ENCODE measurements around the gene DAD1. TPM values are rescaled to one million over a fixed set of nuclear protein-coding genes. Genes with fewer than 3 reads are reported as not detected.

DAD1 gene
- total RNA-seq, 1 experiment from 2014 or later = 166 TPM

DNA sequence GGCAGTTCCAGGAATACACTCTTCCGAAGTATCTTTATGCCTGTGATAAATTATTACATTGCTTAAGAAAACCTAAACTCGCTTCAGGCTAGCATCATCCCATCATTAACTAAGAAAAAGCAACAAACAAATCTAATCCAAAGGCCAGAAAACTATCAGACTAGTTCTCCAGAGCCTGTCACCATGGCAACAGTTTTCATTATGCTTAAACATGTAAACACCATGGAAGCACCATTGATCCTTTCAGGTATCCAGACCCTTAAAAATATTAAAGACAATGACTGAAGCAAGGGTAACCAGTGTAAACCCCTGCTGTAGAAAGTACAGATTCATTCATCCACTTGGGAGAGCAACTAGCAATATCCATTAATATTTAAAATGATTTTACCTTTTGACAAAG is 9.8 kb downstream of the DAD1 start:
- H3K9me3 Mint-ChIP-seq (ENCODE audit: unreplicated experiment) = no peaks in the 10 kb centered on the region
- ChIA-PET CTCF (interaction anchor here (0.6 to 3.4 kb wide), 4 partner anchors 9 to 187 kb away, joined by 3 to 13 read pairs (median 6); no protein-coding TSS in a partner anchor), POLR2A (interaction anchor here (1.3 to 2.3 kb wide), 2 partner anchors 10 to 69 kb away, joined by 6 to 7 read pairs; partner anchors contain the start of gene DAD1)
- no peak overlapping the region for H3K4me3 Mint-ChIP-seq (ENCODE audit: unreplicated experiment)
- TF ChIP-seq, protein P1, sequence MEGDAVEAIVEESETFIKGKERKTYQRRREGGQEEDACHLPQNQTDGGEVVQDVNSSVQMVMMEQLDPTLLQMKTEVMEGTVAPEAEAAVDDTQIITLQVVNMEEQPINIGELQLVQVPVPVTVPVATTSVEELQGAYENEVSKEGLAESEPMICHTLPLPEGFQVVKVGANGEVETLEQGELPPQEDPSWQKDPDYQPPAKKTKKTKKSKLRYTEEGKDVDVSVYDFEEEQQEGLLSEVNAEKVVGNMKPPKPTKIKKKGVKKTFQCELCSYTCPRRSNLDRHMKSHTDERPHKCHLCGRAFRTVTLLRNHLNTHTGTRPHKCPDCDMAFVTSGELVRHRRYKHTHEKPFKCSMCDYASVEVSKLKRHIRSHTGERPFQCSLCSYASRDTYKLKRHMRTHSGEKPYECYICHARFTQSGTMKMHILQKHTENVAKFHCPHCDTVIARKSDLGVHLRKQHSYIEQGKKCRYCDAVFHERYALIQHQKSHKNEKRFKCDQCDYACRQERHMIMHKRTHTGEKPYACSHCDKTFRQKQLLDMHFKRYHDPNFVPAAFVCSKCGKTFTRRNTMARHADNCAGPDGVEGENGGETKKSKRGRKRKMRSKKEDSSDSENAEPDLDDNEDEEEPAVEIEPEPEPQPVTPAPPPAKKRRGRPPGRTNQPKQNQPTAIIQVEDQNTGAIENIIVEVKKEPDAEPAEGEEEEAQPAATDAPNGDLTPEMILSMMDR (IDR thresholded peaks at IDR 0.05; ENCODE audit: unreplicated experiment) = no peak
- intact Hi-C loops (cut with micrococcal nuclease) = no loop called here
- H3K36me3 Mint-ChIP-seq (ENCODE audit: insufficient read depth, unreplicated experiment) = peaks cover 51% of the 10 kb centered on the region
- H3K4me1 Mint-ChIP-seq (ENCODE audit: insufficient read depth, unreplicated experiment) = peaks cover 21% of the 10 kb centered on the region
- no peak for DNase-seq (ENCODE audit: unreplicated experiment)
- H3K27me3 Mint-ChIP-seq (ENCODE audit: insufficient read depth, unreplicated experiment) = no peaks in the 10 kb centered on the region
- no peak overlapping the region for H3K27ac Mint-ChIP-seq (ENCODE audit: low read depth, unreplicated experiment)
- no TSS peak for BruUV-seq (replicated peaks)

DNA sequence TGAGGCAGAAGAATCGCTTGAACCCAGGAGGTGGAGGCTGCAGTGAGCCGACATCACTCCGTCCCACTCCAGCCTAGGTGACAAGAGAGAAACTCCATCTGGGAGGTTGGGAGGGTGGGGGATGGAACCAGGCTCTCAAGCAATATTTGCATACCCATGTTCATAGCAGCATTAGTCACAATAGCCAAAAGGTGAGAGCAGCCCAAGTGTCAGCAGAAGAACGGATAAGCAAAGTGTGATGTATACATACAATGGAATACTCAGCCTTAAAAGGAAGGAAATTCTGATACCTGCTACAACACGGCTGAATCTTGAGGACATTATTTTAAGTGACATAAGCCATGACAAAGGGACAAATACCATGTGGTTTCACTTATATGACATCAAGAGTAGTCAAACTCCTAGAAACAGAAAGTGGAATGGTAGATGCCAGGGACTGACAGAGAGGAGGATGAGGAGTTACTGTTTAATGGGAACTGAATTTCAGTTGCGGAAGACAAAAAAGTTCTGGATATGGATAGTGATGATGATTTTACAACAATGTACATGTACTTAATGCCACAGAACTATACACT is 11.6 kb downstream of the DAD1 start:
- Mint-ChIP-seq H3K27me3 (ENCODE audit: insufficient read depth, unreplicated experiment) (no peaks in the 10 kb centered on the region), H3K27ac (ENCODE audit: low read depth, unreplicated experiment) (no peak overlapping the region), H3K4me1 (ENCODE audit: insufficient read depth, unreplicated experiment) (peaks cover 3% of the 10 kb centered on the region), H3K9me3 (ENCODE audit: unreplicated experiment) (no peaks in the 10 kb centered on the region), H3K4me3 (ENCODE audit: unreplicated experiment) (no peak overlapping the region), H3K36me3 (ENCODE audit: insufficient read depth, unreplicated experiment) (peaks cover 64% of the 10 kb centered on the region)
- no TSS peak for BruUV-seq (replicated peaks)
- DNase-seq (ENCODE audit: unreplicated experiment) = no peak
- CTCF ChIA-PET = no interaction called here
- TF ChIP-seq, protein P1 (IDR thresholded peaks at IDR 0.05; ENCODE audit: unreplicated experiment) = no peak
- POLR2A ChIA-PET = no interaction called here
- intact Hi-C loops (cut with micrococcal nuclease) = no loop called here

DNA sequence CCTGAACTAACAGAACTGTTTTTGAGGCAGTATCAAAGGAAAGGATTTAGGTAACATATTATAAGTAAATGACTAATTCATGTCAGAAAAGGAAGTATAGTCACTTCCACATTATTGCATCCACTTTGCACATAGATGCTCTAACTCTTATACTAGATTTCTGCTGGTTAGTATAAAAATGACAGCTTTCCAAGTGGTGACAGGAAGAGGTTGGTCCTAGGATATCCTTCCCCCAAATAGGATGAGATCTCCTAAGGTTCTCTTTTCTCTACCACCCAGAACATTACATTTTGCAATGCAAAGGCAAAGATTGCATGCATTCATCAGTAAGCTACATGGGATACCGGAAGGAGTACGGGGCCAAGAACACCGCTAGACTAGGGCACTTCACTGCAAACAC is 15.2 kb downstream of the DAD1 start:
- Mint-ChIP-seq H3K4me3 (ENCODE audit: unreplicated experiment) (no peak overlapping the region), H3K27me3 (ENCODE audit: insufficient read depth, unreplicated experiment) (no peaks in the 10 kb centered on the region), H3K9me3 (ENCODE audit: unreplicated experiment) (no peaks in the 10 kb centered on the region), H3K27ac (ENCODE audit: low read depth, unreplicated experiment) (no peak overlapping the region), H3K4me1 (ENCODE audit: insufficient read depth, unreplicated experiment) (peaks cover 8% of the 10 kb centered on the region), H3K36me3 (ENCODE audit: insufficient read depth, unreplicated experiment) (peaks cover 71% of the 10 kb centered on the region)
- TF ChIP-seq, protein P1 (IDR thresholded peaks at IDR 0.05; ENCODE audit: unreplicated experiment) = no peak
- intact Hi-C loops (cut with micrococcal nuclease) = no loop called here
- no peak for DNase-seq (ENCODE audit: unreplicated experiment)
- CTCF ChIA-PET = interaction anchor here (0.7 to 1.3 kb wide), 5 partner anchors 10 to 280 kb away, joined by 3 to 8 read pairs (median 3); partner anchors contain the start of gene OR6J1
- BruUV-seq (replicated peaks) = no TSS peak
- POLR2A ChIA-PET = interaction anchor here (0.7 kb wide), 1 partner anchor 192 kb away, joined by 3 read pairs; no protein-coding TSS in a partner anchor

DNA sequence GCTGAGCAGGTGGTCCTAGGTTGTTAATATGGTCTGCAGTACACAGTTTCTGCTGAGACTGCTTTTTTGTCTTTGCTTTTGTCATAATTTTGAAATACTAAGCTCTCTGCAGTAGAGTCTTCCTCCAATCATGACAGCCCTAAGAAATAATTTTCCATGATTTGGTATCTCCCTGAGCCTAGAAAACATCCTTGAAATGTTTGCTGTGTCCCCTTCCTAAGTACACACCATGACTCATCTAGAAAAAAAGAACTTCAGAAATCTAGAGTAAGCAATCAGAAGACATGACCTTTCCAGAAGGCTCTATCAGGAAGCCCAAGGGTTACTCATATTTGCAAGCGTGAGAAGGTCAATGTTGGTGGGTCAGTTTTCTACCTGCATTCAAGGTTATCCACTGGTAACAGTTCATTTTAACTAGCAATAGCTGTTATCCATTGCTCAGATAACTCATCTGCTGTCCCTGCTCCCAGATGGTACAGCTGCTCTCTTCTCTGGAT is 16.4 kb downstream of the DAD1 start:
- BruUV-seq (replicated peaks) = no TSS peak
- TF ChIP-seq, protein P1 (IDR thresholded peaks at IDR 0.05; ENCODE audit: unreplicated experiment) = no peak
- intact Hi-C loops (cut with micrococcal nuclease) = no loop called here
- H3K36me3 Mint-ChIP-seq (ENCODE audit: insufficient read depth, unreplicated experiment) = peaks cover 76% of the 10 kb centered on the region
- H3K27me3 Mint-ChIP-seq (ENCODE audit: insufficient read depth, unreplicated experiment) = no peaks in the 10 kb centered on the region
- H3K4me1 Mint-ChIP-seq (ENCODE audit: insufficient read depth, unreplicated experiment) = peaks cover 8% of the 10 kb centered on the region
- ChIA-PET CTCF (interaction anchor here (0.7 to 4.6 kb wide), 12 partner anchors 11 to 282 kb away, joined by 3 to 206 read pairs (median 6); partner anchors contain the start of gene OR6J1), POLR2A (interaction anchor here (0.5 to 3.9 kb wide), 5 partner anchors 16 to 214 kb away, joined by 3 to 23 read pairs (median 19); partner anchors contain the start of genes ABHD4 and DAD1)
- H3K4me3 Mint-ChIP-seq (ENCODE audit: unreplicated experiment) = no peak overlapping the region
- H3K27ac Mint-ChIP-seq (ENCODE audit: low read depth, unreplicated experiment) = no peak overlapping the region
- DNase-seq (ENCODE audit: unreplicated experiment) = no peak
- no peaks in the 10 kb centered on the region for H3K9me3 Mint-ChIP-seq (ENCODE audit: unreplicated experiment)

Measured in MCF 10A (cell line).